Mesothelial cell of epicardium (in vitro differentiated cells): Measurements from ENCODE around the gene DOCK10. TPM values are rescaled to one million over a fixed set of nuclear protein-coding genes. Genes with fewer than 3 reads are reported as not detected.
A peak's percentile ranks its signal among the peaks of the same experiment; 100 is the strongest.

Experiments
- DNase-seq, 2 experiments: peaks; one replicate each; pipeline ENCODE4 v3.0.0; 2021; ENCODE audit warnings: low spot score in 2 of 2; ENCODE audit not compliant: unreplicated experiment in 2 of 2
- H3K27ac Mint-ChIP-seq: 2 replicates; pipeline ENCODE4 v1.8.0; 2021; ENCODE audit warnings: mixed read lengths
- H3K27me3 Mint-ChIP-seq: 2 replicates; pipeline ENCODE4 v1.8.0; 2021; ENCODE audit warnings: low read depth, mixed read lengths
- H3K36me3 Mint-ChIP-seq: 2 replicates; pipeline ENCODE4 v1.8.0; 2021; ENCODE audit warnings: mixed read lengths
- H3K4me1 Mint-ChIP-seq: 2 replicates; pipeline ENCODE4 v1.8.0; 2021; ENCODE audit warnings: mixed read lengths
- H3K4me3 Mint-ChIP-seq: 2 replicates; pipeline ENCODE4 v1.8.0; 2021; ENCODE audit warnings: mild to moderate bottlenecking, moderate library complexity, mixed read lengths
- H3K9me3 Mint-ChIP-seq: 2 replicates; pipeline ENCODE4 v1.8.0; 2021; ENCODE audit warnings: mixed read lengths
- total RNA-seq: library from RNA; stranded (reverse); gene quantifications from 3 replicates; pipeline ENCODE4 v1.2.1, GENCODE V29; 2021
- TF ChIP-seq, protein P1 (sequence below): fragments of 200-600 bp; sonication (generic); IDR thresholded peaks from one replicate; pipeline ENCODE4 v1.5.0; 2021; ENCODE audit warnings: antibody characterized with exemption; ENCODE audit not compliant: unreplicated experiment

DOCK10 gene
- total RNA-seq, 1 donor from 2014 or later = 2.4 TPM

GRCh38 chr2:224968051-224968450 lies 74.2 kb downstream of the DOCK10 start:
- peaks cover 7% of the 10 kb centered on the region for H3K4me1 Mint-ChIP-seq
- H3K27me3 Mint-ChIP-seq = peaks cover 4% of the 10 kb centered on the region

DNA sequence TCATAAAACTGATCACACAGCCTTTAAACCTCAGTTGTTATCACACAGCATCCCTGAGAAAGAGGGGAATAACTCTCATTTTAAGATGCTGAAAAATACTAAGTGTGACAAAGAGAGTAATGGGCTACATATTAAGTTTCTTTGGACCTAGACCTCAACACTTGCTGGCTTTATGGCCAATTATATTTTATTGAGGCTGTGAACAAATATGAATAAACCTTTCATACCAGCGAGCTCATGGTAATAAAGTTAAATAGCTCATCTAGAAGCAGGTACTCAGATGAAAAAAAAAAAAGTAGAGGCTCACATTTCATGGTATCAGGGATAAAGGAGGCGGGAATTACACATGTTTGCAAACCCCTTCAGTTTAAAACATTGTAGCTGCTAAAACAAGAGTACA lies 75.7 kb downstream of the DOCK10 start:
- Mint-ChIP-seq H3K36me3 (no peaks in the 10 kb centered on the region), H3K27me3 (peaks cover 4% of the 10 kb centered on the region), H3K4me3 (no peak overlapping the region), H3K9me3 (no peaks in the 10 kb centered on the region), H3K4me1 (peaks cover 7% of the 10 kb centered on the region), H3K27ac (no peak overlapping the region)
- TF ChIP-seq, protein P1, sequence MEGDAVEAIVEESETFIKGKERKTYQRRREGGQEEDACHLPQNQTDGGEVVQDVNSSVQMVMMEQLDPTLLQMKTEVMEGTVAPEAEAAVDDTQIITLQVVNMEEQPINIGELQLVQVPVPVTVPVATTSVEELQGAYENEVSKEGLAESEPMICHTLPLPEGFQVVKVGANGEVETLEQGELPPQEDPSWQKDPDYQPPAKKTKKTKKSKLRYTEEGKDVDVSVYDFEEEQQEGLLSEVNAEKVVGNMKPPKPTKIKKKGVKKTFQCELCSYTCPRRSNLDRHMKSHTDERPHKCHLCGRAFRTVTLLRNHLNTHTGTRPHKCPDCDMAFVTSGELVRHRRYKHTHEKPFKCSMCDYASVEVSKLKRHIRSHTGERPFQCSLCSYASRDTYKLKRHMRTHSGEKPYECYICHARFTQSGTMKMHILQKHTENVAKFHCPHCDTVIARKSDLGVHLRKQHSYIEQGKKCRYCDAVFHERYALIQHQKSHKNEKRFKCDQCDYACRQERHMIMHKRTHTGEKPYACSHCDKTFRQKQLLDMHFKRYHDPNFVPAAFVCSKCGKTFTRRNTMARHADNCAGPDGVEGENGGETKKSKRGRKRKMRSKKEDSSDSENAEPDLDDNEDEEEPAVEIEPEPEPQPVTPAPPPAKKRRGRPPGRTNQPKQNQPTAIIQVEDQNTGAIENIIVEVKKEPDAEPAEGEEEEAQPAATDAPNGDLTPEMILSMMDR = no peak
- no peak for DNase-seq

More at GRCh38 chr2:224968051-224968450, 74.2 kb downstream of the DOCK10 start:
- TF ChIP-seq, protein P1 = no peak
- Mint-ChIP-seq H3K4me3 (no peak overlapping the region), H3K9me3 (no peaks in the 10 kb centered on the region), H3K36me3 (no peaks in the 10 kb centered on the region), H3K27ac (no peak overlapping the region)
- no peak for DNase-seq

GRCh38 chr2:224959556-224959955 lies 82.7 kb downstream of the DOCK10 start:
- Mint-ChIP-seq H3K4me1 (peaks cover 5% of the 10 kb centered on the region), H3K36me3 (no peaks in the 10 kb centered on the region), H3K27ac (no peak overlapping the region), H3K27me3 (peaks cover 4% of the 10 kb centered on the region), H3K4me3 (no peak overlapping the region), H3K9me3 (no peaks in the 10 kb centered on the region)
- DNase-seq = no peak
- TF ChIP-seq, protein P1 = no peak

GRCh38 chr2:224958873-224959272 lies 83.4 kb downstream of the DOCK10 start:
- Mint-ChIP-seq H3K36me3 (no peaks in the 10 kb centered on the region), H3K27me3 (peaks cover 4% of the 10 kb centered on the region), H3K4me3 (no peak overlapping the region), H3K9me3 (no peaks in the 10 kb centered on the region), H3K4me1 (peaks cover 5% of the 10 kb centered on the region), H3K27ac (peak overlapping the region; percentile 29)
- no peak for DNase-seq
- TF ChIP-seq, protein P1 = no peak

- DNase-seq = no peak
- Mint-ChIP-seq H3K4me3 (no peak overlapping the region), H3K27me3 (peaks cover 4% of the 10 kb centered on the region), H3K27ac (no peak overlapping the region), H3K9me3 (no peaks in the 10 kb centered on the region), H3K4me1 (peaks cover 5% of the 10 kb centered on the region), H3K36me3 (no peaks in the 10 kb centered on the region)
- TF ChIP-seq, protein P1 = no peak
Observed at GRCh38 chr2:224958462-224958857, 83.8 kb downstream of the DOCK10 start.
